Bronchial epithelial cell (primary cell): ENCODE measurements around the gene B3GALT5. TPM values are rescaled to one million over a fixed set of nuclear protein-coding genes. Genes with fewer than 3 reads are reported as not detected.

Source experiments
- DNase-seq: peaks from one replicate; pipeline ENCODE4 v3.0.0-alpha.2; 2010; ENCODE audit warnings: low read depth
- FAIRE-seq: peaks from 2 replicates; lab custom pipeline; 2011; peaks lifted over from hg19 to GRCh38; lab: Jason Lieb, UNC
- H3K27me3 ChIP-seq: 2 replicates; pipeline ENCODE4 v1.5.1; 2011; ENCODE audit warnings: low read length; ENCODE audit not compliant: control insufficient read depth, insufficient read depth
- H3K36me3 ChIP-seq: 2 replicates; pipeline ENCODE4 v1.5.1; 2011; ENCODE audit warnings: low read length; ENCODE audit not compliant: control insufficient read depth, insufficient read depth
- H3K4me3 ChIP-seq: 2 replicates; pipeline ENCODE4 v1.5.1; 2011; ENCODE audit warnings: mild to moderate bottlenecking, low read depth, low read length, control low read depth
- total RNA-seq: library from RNA; depleted of rRNA; stranded (reverse); fragments of >200 nt; gene quantifications from 2 replicates; pipeline ENCODE4 v1.2.1, GENCODE V29; 2014
- TF ChIP-seq, protein P1 (sequence below): IDR thresholded peaks from 2 replicates; pipeline ENCODE4 v1.5.1; 2011; ENCODE audit warnings: mild to moderate bottlenecking, moderate library complexity, low read length, control low read depth, inconsistent platforms; ENCODE audit not compliant: insufficient read depth, severe bottlenecking

B3GALT5 gene
- total RNA-seq, 1 donor from 2014 or later: under 0.01 TPM

DNA sequence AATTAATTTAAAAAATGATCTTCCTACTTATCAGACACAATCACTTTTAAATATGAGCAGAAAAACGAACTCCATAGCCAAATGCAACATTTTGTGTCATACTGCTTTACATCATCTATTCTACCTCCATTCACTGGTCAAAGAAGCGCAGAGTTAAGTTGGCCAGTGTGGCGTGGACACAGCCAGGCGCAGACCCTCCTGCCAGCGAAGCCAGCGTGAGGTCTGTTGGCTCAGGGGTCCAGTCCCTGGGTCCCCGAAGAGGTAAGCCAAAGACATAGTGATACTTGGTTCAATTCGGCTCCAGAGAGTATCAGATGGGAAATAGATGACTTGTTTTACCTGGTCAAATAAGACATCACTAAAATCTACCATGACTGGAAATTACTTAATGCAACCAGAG, 59.2 kb downstream of the B3GALT5 start:
- no peak for FAIRE-seq
- Histone ChIP-seq H3K36me3 (no peaks in the 10 kb centered on the region), H3K4me3 (no peak overlapping the region), H3K27me3 (no peaks in the 10 kb centered on the region)
- TF ChIP-seq, protein P1, sequence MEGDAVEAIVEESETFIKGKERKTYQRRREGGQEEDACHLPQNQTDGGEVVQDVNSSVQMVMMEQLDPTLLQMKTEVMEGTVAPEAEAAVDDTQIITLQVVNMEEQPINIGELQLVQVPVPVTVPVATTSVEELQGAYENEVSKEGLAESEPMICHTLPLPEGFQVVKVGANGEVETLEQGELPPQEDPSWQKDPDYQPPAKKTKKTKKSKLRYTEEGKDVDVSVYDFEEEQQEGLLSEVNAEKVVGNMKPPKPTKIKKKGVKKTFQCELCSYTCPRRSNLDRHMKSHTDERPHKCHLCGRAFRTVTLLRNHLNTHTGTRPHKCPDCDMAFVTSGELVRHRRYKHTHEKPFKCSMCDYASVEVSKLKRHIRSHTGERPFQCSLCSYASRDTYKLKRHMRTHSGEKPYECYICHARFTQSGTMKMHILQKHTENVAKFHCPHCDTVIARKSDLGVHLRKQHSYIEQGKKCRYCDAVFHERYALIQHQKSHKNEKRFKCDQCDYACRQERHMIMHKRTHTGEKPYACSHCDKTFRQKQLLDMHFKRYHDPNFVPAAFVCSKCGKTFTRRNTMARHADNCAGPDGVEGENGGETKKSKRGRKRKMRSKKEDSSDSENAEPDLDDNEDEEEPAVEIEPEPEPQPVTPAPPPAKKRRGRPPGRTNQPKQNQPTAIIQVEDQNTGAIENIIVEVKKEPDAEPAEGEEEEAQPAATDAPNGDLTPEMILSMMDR: no peak
- no peak for DNase-seq

GRCh38 chr21:39673163-39673562, 60.4 kb downstream of the B3GALT5 start:
- TF ChIP-seq, protein P1: no peak
- Histone ChIP-seq H3K36me3 (no peaks in the 10 kb centered on the region), H3K27me3 (no peaks in the 10 kb centered on the region), H3K4me3 (no peak overlapping the region)
- DNase-seq: no peak
- FAIRE-seq: no peak

DNA sequence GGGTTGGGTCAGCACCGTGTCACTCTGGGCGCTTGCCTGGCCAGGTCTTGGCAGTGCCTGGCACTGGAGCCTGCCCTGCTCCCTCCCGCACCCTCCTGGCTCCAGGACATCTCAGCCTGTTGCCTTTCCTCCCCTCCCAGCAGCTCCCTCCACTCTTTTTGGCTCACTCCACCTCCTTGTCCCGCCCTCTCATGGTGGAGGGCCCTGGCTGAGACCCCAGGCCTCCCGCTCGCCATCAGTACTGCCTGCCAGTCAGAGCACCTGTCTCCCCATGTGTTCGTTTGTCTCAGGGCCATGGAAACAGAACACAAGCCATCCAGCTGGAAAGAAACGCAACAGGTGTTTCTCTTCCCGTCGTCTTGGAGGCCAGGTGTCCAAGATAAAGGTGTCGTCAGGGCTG, 61.0 kb downstream of the B3GALT5 start:
- FAIRE-seq: no peak
- TF ChIP-seq, protein P1: no peak
- H3K4me3 ChIP-seq: no peak overlapping the region
- DNase-seq: no peak
- no peaks in the 10 kb centered on the region for H3K27me3 ChIP-seq
- no peaks in the 10 kb centered on the region for H3K36me3 ChIP-seq

DNA sequence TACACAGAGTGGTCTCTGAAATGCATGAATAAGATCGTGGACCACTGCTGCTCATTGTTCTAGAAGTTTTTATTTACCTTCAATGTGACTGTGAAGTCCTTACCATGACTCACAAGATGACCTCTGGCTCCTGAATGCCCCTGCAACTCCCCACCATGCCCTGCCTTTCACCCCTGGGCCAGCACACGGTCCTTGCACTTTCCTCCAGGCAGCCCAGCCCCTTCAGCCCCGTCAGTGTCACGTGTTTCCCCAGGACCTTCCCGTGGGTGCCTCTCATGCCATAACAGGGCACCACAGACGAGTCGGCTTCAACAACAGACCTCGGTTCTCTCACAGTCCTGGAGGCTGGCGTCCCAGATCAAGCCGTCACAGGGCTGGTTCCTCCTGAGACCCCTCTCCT, 62.1 kb downstream of the B3GALT5 start:
- Histone ChIP-seq H3K4me3 (no peak overlapping the region), H3K36me3 (no peaks in the 10 kb centered on the region), H3K27me3 (no peaks in the 10 kb centered on the region)
- no peak for FAIRE-seq
- DNase-seq: no peak
- TF ChIP-seq, protein P1: no peak

GRCh38 chr21:39675590-39675989, 62.9 kb downstream of the B3GALT5 start:
- DNase-seq (no peak), FAIRE-seq (no peak)
- no peaks in the 10 kb centered on the region for H3K36me3 ChIP-seq
- no peak overlapping the region for H3K4me3 ChIP-seq
- no peaks in the 10 kb centered on the region for H3K27me3 ChIP-seq
- TF ChIP-seq, protein P1: no peak

- peak; percentile 99 for FAIRE-seq
- TF ChIP-seq, protein P1: no peak
Observed at GRCh38 chr21:39675993-39676661, 63.4 kb downstream of the B3GALT5 start.

More at GRCh38 chr21:39675993-39676661, 63.4 kb downstream of the B3GALT5 start:
- DNase-seq: peak; percentile 87
- H3K4me3 ChIP-seq: no peak overlapping the region
- H3K27me3 ChIP-seq: no peaks in the 10 kb centered on the region
- H3K36me3 ChIP-seq: no peaks in the 10 kb centered on the region
